Measurements from ENCODE around the gene ACSM3.
"Not testable (repeated sequence)": the region's sequence is repeated elsewhere in the genome, so short reads cannot be mapped to it uniquely, and the experiment has no call there.

ACSM3 gene

GRCh38 chr16:20760346-20760745 lies 3.5 kb upstream of the ACSM3 start:
- DNase-seq (ENCODE audit: low spot score), result no peak

GRCh38 chr16:20761175-20761574 lies 2.6 kb upstream of the ACSM3 start:
- DNase-seq (ENCODE audit: low spot score), result no peak

GRCh38 chr16:20762404-20763123 lies 1.2 kb upstream of the ACSM3 start:
- no peak for DNase-seq (ENCODE audit: low spot score)

- DNase-seq (ENCODE audit: low spot score), result not testable (repeated sequence)
These were observed 634 bp downstream of the ACSM3 start for GRCh38 chr16:20764448-20764847.

- DNase-seq (ENCODE audit: low spot score), result no peak
These were observed 1.9 kb downstream of the ACSM3 start for GRCh38 chr16:20765732-20766131.

GRCh38 chr16:20766294-20766693 lies 2.5 kb downstream of the ACSM3 start:
- no peak for DNase-seq (ENCODE audit: low spot score)

- no peak for DNase-seq (ENCODE audit: low spot score)
These were observed 3.8 kb downstream of the ACSM3 start for GRCh38 chr16:20767577-20767976.

- no peak for DNase-seq (ENCODE audit: low spot score)
These were observed 4.3 kb downstream of the ACSM3 start for GRCh38 chr16:20768121-20768520.

- DNase-seq (ENCODE audit: low spot score), result no peak
These were observed 5.0 kb downstream of the ACSM3 start for GRCh38 chr16:20768818-20769217.

- DNase-seq (ENCODE audit: low spot score), result no peak
These were observed 9.9 kb downstream of the ACSM3 start for GRCh38 chr16:20773679-20774078.

GRCh38 chr16:20774703-20775362 lies 11.0 kb downstream of the ACSM3 start:
- peak; percentile 82 for DNase-seq (ENCODE audit: low spot score)

- DNase-seq (ENCODE audit: low spot score), result no peak
These were observed 17.9 kb downstream of the ACSM3 start for GRCh38 chr16:20781697-20782096.

GRCh38 chr16:20782470-20782869 lies 18.7 kb downstream of the ACSM3 start:
- DNase-seq (ENCODE audit: low spot score), result no peak

GRCh38 chr16:20784204-20784603 lies 20.4 kb downstream of the ACSM3 start:
- no peak for DNase-seq (ENCODE audit: low spot score)

- DNase-seq (ENCODE audit: low spot score), result no peak
These were observed 25.3 kb downstream of the ACSM3 start for GRCh38 chr16:20789130-20789529.

GRCh38 chr16:20791923-20792612 lies 28.3 kb downstream of the ACSM3 start:
- DNase-seq (ENCODE audit: low spot score), result no peak

GRCh38 chr16:20798364-20798763 lies 34.5 kb downstream of the ACSM3 start:
- DNase-seq (ENCODE audit: low spot score), result no peak

- no peak for DNase-seq (ENCODE audit: low spot score)
These were observed 35.8 kb downstream of the ACSM3 start for GRCh38 chr16:20799599-20799998.

- no peak for DNase-seq (ENCODE audit: low spot score)
These were observed 37.5 kb downstream of the ACSM3 start for GRCh38 chr16:20801278-20801677.

- DNase-seq (ENCODE audit: low spot score), result no peak
These were observed 39.4 kb downstream of the ACSM3 start for GRCh38 chr16:20803192-20803560.

- DNase-seq (ENCODE audit: low spot score), result no peak
These were observed 39.9 kb downstream of the ACSM3 start for GRCh38 chr16:20803561-20804214.

GRCh38 chr16:20805684-20806167 lies 41.9 kb downstream of the ACSM3 start:
- DNase-seq (ENCODE audit: low spot score), result not testable (repeated sequence)

Measured in D341Med (cell line).